ENCODE results near the gene PPP1R3G.

Gene PPP1R3G

GRCh38 chr6:5094327-5094726, 9.2 kb downstream of the PPP1R3G start:
- DNase-seq (ENCODE audit: low read depth in 2 of 2): no peak

- DNase-seq (ENCODE audit: low read depth in 2 of 2): no peak
Observed at GRCh38 chr6:5095236-5095635, 10.1 kb downstream of the PPP1R3G start.

- DNase-seq (ENCODE audit: low read depth in 2 of 2): no peak
Observed at GRCh38 chr6:5096482-5096881, 11.3 kb downstream of the PPP1R3G start.

DNA sequence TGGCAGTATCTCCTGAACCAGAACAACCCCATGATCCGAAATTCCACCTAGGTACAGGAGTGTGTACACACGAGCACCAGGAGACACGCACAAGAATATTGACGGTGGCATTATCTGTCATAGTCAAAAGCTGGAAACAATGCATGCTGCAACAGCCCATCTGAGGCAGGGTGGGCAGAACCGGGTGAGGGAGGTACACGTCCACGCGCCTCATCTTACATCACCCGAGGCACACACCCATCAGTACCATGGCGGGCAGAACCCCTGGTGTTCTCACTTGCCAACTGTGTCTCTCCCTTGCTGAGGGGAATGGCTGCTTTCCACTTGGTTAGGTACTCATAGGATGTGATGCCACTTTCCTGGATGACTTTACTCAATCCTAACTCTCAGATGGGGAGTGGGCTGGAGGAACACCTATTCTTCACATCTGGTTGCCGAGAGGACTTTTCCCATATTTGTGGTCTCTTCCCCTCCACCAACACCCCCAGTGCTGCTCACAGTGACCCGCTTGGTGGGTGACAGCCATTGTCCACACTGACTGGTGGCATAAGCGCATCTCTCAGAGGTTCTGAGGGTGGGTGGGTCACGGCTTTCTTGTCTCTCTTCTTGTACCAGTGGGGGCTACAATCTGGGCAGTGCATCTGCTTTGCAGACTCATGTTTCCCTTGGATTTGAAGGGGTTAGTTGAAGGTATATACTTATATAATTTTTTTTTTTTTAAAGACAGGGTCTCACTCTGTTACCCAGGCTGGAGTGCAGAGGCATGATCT, 13.5 kb downstream of the PPP1R3G start:
- no peak for DNase-seq (ENCODE audit: low read depth in 2 of 2)

- no peak for DNase-seq (ENCODE audit: low read depth in 2 of 2)
Observed at GRCh38 chr6:5099537-5099936, 14.4 kb downstream of the PPP1R3G start.

DNA sequence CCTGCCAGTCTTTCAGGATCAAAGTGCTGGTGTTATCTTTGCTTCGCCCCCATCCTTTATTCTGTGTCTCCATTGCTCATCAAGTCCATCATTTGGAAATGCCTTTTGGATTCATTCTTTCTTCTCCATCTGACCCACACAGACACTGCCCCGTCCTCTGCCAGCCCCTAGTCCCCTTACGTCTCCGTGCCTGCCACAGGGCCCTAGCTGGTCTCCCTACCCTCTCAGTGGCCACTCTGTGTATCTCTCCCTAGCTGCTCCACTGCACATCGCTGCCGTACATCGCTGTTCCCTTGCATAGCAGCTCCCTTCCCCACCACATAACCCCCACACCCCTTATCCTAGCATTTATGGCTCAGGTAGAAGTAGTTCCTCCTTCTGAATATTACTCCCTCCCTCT, 15.7 kb downstream of the PPP1R3G start:
- no peak for DNase-seq (ENCODE audit: low read depth in 2 of 2)

GRCh38 chr6:5102267-5102970, 17.3 kb downstream of the PPP1R3G start:
- DNase-seq (ENCODE audit: low read depth in 2 of 2): no peak

DNA sequence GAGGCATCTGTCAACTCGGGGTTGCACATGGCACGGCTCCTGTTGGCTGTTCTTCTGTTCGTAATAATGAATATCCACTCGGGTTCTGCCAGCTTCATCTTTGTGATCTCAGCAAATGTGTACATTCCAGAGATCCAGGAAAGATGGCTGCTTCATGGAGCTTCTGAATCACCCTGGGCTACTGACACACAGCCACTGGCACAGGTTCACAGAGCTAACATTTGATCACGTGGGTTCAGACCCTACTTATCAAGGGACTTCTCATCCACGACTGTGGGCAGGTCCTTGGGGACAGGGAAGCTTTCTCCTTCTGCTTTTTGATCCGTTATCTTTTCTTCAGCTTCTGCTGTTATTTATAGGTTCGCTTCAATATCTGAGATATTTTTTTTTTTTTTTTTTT, 18.1 kb downstream of the PPP1R3G start:
- DNase-seq (ENCODE audit: low read depth in 2 of 2): no peak

- no peak for DNase-seq (ENCODE audit: low read depth in 2 of 2)
Observed at GRCh38 chr6:5104667-5105066, 19.5 kb downstream of the PPP1R3G start.

DNA sequence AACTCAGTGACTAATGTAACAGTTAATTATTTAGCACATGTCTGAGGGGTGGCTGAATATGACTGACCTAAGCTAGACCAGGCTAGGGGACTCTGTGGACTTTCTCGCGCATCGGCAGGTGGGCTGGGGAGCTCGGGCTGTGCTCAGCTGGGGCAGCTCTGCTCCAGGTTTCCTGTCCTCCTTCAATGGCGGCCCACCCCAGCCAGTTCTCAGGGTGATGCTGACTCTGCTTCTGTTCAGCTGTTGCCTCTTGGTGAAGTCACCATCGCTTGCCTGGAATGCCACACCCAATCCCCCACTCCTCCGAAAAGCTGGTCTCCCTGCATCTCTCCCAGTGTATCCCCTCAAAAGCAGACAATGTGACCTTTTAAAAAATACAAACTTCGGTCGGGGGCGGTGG, 20.0 kb downstream of the PPP1R3G start:
- no peak for DNase-seq (ENCODE audit: low read depth in 2 of 2)

DNA sequence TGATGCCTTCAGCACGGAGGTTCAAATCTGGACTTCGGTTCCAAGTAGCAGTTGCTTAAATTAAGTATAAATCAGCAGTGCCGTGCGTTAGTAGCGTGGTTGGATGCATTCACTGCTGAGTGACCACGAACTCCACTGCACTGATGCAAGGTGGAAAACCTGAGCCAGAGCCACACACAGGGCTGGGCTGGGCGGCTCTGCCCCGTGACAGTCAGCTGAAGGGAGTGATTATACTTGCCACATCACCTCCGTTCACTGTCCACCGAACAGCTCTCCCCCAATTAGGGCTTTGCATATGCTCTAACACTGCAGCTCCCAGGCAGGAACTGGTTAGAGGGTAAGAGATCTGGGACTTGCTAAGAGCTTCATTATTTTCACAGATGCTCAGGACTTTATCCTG, 22.2 kb downstream of the PPP1R3G start:
- no peak for DNase-seq (ENCODE audit: low read depth in 2 of 2)

DNA sequence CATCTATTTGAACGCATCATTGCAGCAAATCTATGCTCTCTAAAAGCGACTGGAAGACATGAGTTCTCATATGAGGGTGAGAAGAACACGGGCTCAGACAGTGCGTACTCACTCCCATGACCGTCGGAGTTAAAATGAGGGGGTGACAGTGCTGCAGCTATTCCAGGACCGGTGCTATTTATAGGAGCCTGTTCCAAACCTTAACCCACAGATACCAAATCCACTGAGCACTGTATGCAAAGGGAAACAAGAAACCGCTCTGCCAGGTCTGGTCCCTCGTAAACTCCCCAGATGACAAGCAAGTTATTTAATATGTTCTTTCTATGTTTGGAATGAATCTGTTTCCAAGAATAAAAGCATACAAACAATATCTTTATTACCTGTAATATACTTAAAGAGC, 22.9 kb downstream of the PPP1R3G start:
- no peak for DNase-seq (ENCODE audit: low read depth in 2 of 2)

- DNase-seq (ENCODE audit: low read depth in 2 of 2): no peak
Observed at GRCh38 chr6:5108536-5109150, 23.5 kb downstream of the PPP1R3G start.

- DNase-seq (ENCODE audit: low read depth in 2 of 2): no peak
Observed at GRCh38 chr6:5109436-5109835, 24.3 kb downstream of the PPP1R3G start.

- DNase-seq (ENCODE audit: low read depth in 2 of 2): no peak
Observed at GRCh38 chr6:5110246-5110645, 25.1 kb downstream of the PPP1R3G start.

- no peak for DNase-seq (ENCODE audit: low read depth in 2 of 2)
Observed at GRCh38 chr6:5111626-5112025, 26.5 kb downstream of the PPP1R3G start.

DNA sequence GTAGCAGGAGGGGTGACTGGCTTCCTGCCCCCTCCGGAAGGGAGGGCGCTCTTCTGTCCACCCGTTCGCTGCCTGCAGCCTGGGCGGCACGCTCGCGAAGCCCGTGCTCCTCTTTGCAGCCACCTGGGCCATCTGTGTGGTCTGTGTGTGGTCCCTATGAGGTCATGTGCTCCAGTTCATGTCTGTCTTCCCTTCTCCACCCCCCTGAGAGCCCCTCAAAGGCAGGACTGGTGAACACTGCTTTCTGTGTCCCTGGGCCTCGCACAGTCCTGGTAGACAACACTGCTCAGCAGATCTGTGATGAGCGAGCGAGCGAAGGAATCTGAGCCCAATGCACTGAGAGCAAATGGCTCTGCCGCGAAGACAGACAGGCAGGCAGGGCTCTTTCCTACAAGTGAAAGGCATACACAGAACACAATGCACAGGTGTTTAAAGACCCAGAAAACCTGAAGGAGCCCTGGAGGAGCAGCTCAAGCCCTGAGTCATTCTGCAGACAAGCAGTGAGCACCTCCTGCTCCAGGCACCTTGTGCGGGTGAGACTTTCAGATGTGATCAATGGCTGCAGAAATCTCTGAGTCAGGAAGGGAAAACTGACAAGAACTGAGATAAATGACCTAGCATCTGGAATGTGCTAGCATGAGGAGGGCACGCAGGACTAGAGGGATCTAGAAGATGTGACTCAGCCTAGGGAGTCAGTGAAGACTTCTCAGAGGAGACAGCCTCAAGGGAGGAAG, 27.1 kb downstream of the PPP1R3G start:
- no peak for DNase-seq (ENCODE audit: low read depth in 2 of 2)

DNA sequence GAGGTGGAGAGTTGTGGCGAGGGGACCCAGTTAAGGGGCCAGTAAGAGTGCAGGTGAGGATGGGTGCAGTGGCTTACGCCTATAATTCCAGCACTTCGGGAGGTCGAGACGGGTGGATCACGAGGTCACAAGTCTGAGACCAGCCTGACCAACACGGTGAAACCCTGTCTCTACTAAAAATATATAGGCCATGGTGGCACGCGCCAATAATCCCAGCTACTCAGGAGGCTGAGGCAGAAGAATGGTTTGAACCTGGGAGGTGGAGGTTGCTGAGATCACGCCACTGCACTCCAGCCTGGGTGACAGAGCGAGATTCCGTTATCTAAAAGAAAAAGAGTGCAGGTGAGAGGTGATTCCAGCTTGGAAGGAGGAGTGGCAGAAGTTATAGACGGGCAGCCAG, 28.0 kb downstream of the PPP1R3G start:
- no peak for DNase-seq (ENCODE audit: low read depth in 2 of 2)

DNA sequence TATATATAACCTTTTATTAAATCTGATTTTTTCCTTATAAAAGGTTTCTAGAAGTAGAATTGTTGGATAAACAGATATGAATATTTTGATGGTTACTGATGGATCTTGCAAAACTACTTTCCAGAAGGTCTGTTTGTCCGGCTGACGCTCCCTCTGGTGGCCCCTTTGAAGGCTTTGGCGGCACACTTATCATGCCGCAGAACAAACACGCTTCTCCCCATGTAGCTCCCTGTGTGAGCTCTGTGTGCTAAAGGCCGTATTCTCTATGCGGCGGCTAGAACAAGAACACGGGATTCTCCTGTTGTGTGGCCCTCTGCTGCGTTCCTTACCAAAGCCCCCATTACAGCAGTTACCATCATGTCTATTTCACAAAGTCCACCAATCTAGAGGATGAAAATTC, 30.0 kb downstream of the PPP1R3G start:
- DNase-seq (ENCODE audit: low read depth in 2 of 2): no peak

DNA sequence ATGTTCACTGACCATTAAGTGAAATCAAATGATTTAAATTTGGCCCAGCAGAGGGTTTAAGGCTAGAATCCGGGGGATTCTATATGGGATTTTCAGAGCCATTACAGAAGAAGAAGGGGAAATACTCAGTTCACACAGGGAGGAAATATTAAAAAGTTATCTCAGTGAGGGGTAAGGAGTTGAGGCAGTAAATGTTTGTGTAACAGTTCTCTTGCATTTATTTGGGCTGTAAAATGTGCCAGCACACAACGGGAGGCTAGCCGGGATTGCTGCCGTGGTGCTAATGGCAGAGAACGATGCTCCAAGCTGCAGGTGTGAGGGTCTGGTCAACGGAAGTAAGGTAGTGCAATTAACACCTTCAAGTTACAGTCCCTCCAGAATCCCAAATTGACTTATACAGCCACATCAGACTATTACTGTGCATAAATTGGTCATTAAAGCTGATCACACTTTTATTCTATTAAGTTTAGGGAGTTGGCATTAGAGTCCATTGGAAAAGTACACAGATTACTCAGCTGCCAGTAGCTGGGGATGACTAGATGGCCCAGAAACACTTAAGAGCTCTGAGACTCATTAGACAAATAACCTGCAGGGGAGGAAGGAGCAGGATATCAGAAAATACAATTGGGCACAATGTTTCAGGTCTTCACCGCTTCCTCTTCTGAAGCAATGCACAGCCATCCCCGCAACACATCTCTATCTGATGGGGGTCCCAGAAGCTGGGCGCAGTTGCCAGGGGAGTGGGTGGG, 31.3 kb downstream of the PPP1R3G start:
- no peak for DNase-seq (ENCODE audit: low read depth in 2 of 2)

GRCh38 chr6:5119090-5119951, 34.2 kb downstream of the PPP1R3G start:
- no peak for DNase-seq (ENCODE audit: low read depth in 2 of 2)

Measured in stimulated activated CD4-positive, alpha-beta T cell treated with anti-CD3 and anti-CD28 coated beads, Interleukin-15, amount 100 ng/mL, for 48 hours (primary cell).